HepG2 (cell line): ENCODE data around the gene SLC13A5. TPM values are rescaled to one million over a fixed set of nuclear protein-coding genes. Genes with fewer than 3 reads are reported as not detected.

Experiments used
- CERS6 ChIP-seq: sonication (generic); formaldehyde crosslinking; IDR thresholded peaks from 2 replicates; pipeline ENCODE4 v1.5.0; 2020; ENCODE audit warnings: missing genetic modification reagents
- HNF4A ChIP-seq: sonication (generic); formaldehyde crosslinking; IDR thresholded peaks from 2 replicates; pipeline ENCODE4 v1.4.0; 2020; ENCODE audit warnings: missing genetic modification reagents
- KDM5B ChIP-seq: sonication (generic); formaldehyde crosslinking; IDR thresholded peaks from 2 replicates; pipeline ENCODE4 v1.4.0; 2020; ENCODE audit warnings: missing genetic modification reagents, mild to moderate bottlenecking, borderline replicate concordance
- MAX ChIP-seq: IDR thresholded peaks from 2 replicates; pipeline ENCODE4 v1.6.1; 2012; ENCODE audit warnings: inconsistent platforms
- MLLT10 ChIP-seq: sonication (generic); formaldehyde crosslinking; IDR thresholded peaks from 2 replicates; pipeline ENCODE4 v1.4.0; 2020; ENCODE audit warnings: missing genetic modification reagents
- NR1H2 ChIP-seq: sonication (generic); formaldehyde crosslinking; IDR thresholded peaks from 2 replicates; pipeline ENCODE4 v1.8.1; 2022; ENCODE audit warnings: low read depth, missing genetic modification reagents, borderline replicate concordance
- SMAD3 ChIP-seq: sonication (generic); formaldehyde crosslinking; IDR thresholded peaks from 2 replicates; pipeline ENCODE4 v1.4.0; 2020; ENCODE audit warnings: missing genetic modification reagents
- SOX5 ChIP-seq: IDR thresholded peaks from 2 replicates; pipeline ENCODE4 v1.6.1; 2016; ENCODE audit warnings: borderline replicate concordance
- STAT5B ChIP-seq: sonication (generic); formaldehyde crosslinking; IDR thresholded peaks from 2 replicates; pipeline ENCODE4 v1.4.0; 2020; ENCODE audit warnings: missing genetic modification reagents
- TEAD3 ChIP-seq: optimal IDR thresholded peaks from 2 replicates; pipeline ENCODE3; 2016; ENCODE audit warnings: borderline replicate concordance
- TGIF2 ChIP-seq: IDR thresholded peaks from 2 replicates; pipeline ENCODE4 v1.6.1; 2016; ENCODE audit warnings: control low read depth, missing compliant biosample characterization
- ZBTB43 ChIP-seq: sonication (generic); formaldehyde crosslinking; conservative IDR thresholded peaks from 2 replicates; pipeline ENCODE4 v1.4.0; 2020; ENCODE audit warnings: missing genetic modification reagents
- ZFP36L1 ChIP-seq: sonication (generic); formaldehyde crosslinking; IDR thresholded peaks from 2 replicates; pipeline ENCODE4 v1.8.0; 2022; ENCODE audit warnings: mild to moderate bottlenecking, missing genetic modification reagents, moderate library complexity
- ZFP82 ChIP-seq: sonication (generic); formaldehyde crosslinking; IDR thresholded peaks from 2 replicates; pipeline ENCODE4 v1.5.1; 2020; ENCODE audit warnings: mild to moderate bottlenecking, missing genetic modification reagents, borderline replicate concordance
- ZFP90 ChIP-seq: sonication (generic); formaldehyde crosslinking; IDR thresholded peaks from 2 replicates; pipeline ENCODE4 v1.8.0; 2022; ENCODE audit warnings: missing genetic modification reagents, mild to moderate bottlenecking, inconsistent platforms, borderline replicate concordance
- ZNF558 ChIP-seq: sonication (generic); formaldehyde crosslinking; IDR thresholded peaks from 2 replicates; pipeline ENCODE4 v1.9.0; 2022; ENCODE audit warnings: mild to moderate bottlenecking, missing genetic modification reagents, borderline replicate concordance
- polyA plus RNA-seq, 8 experiments: library from polyadenylated mRNA; depleted of rRNA in 3 of 8; stranded (reverse) in 7 of 8; unstranded in 1 of 8; fragments of >200 nt; fragmentation: Illumina TruSeq in 4 of 8; extraction: Trizol in 4 of 8; gene quantifications; 2 replicates each; pipeline versions ENCODE4 v1.2.1 to v1.2.3, GENCODE V29; 2011 to 2016; ENCODE audit warnings: low read depth in 4 of 8, missing spikeins in 1 of 8, mixed read lengths in 1 of 8; ENCODE audit not compliant: insufficient read depth in 1 of 8
- total RNA-seq, 5 experiments: library from RNA; depleted of rRNA; stranded (reverse); fragments of >200 nt; fragmentation: Illumina TruSeq; extraction: Trizol; gene quantifications; 2 replicates each; pipeline ENCODE4 v1.2.3, GENCODE V29; 2016; ENCODE audit warnings: low read depth in 1 of 5
- TF ChIP-seq, protein P1 (sequence below): IDR thresholded peaks from 2 replicates; pipeline ENCODE4 v1.6.1; 2016; ENCODE audit warnings: low read depth, missing genetic modification reagents, missing compliant biosample characterization
- TF ChIP-seq, protein P2 (sequence below): sonication (generic); formaldehyde crosslinking; IDR thresholded peaks from 2 replicates; pipeline ENCODE4 v1.4.0; 2020; ENCODE audit warnings: missing genetic modification reagents, mild to moderate bottlenecking, borderline replicate concordance

The SLC13A5 gene
- total and polyA plus RNA-seq, 2 of the 13 experiments (the other 11 are each of a cell fraction or from before 2014, with no cell fraction given), result 42.8 to 310 TPM

GRCh38 chr17:6712058-6712853 lies 913 bp downstream of the SLC13A5 start (continued):
- TF ChIP-seq, protein P1, sequence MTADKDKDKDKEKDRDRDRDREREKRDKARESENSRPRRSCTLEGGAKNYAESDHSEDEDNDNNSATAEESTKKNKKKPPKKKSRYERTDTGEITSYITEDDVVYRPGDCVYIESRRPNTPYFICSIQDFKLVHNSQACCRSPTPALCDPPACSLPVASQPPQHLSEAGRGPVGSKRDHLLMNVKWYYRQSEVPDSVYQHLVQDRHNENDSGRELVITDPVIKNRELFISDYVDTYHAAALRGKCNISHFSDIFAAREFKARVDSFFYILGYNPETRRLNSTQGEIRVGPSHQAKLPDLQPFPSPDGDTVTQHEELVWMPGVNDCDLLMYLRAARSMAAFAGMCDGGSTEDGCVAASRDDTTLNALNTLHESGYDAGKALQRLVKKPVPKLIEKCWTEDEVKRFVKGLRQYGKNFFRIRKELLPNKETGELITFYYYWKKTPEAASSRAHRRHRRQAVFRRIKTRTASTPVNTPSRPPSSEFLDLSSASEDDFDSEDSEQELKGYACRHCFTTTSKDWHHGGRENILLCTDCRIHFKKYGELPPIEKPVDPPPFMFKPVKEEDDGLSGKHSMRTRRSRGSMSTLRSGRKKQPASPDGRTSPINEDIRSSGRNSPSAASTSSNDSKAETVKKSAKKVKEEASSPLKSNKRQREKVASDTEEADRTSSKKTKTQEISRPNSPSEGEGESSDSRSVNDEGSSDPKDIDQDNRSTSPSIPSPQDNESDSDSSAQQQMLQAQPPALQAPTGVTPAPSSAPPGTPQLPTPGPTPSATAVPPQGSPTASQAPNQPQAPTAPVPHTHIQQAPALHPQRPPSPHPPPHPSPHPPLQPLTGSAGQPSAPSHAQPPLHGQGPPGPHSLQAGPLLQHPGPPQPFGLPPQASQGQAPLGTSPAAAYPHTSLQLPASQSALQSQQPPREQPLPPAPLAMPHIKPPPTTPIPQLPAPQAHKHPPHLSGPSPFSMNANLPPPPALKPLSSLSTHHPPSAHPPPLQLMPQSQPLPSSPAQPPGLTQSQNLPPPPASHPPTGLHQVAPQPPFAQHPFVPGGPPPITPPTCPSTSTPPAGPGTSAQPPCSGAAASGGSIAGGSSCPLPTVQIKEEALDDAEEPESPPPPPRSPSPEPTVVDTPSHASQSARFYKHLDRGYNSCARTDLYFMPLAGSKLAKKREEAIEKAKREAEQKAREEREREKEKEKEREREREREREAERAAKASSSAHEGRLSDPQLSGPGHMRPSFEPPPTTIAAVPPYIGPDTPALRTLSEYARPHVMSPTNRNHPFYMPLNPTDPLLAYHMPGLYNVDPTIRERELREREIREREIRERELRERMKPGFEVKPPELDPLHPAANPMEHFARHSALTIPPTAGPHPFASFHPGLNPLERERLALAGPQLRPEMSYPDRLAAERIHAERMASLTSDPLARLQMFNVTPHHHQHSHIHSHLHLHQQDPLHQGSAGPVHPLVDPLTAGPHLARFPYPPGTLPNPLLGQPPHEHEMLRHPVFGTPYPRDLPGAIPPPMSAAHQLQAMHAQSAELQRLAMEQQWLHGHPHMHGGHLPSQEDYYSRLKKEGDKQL, result no peak
- TF ChIP-seq ZFP82 (CRISPR knock-in tag) (peak; percentile 75; the same call in 1 of the 2 replicates), SOX5 (CRISPR knock-in tag) (peak; percentile 20; the same call in 1 of the 2 replicates), ZFP90 (CRISPR knock-in tag) (no peak; the same call in 1 of the 2 replicates), KDM5B (no peak; the same call in 1 of the 2 replicates), ZNF558 (CRISPR knock-in tag) (0 out of 2 replicates have a peak, but pooled peaks have one; percentile 44), STAT5B (CRISPR knock-in tag) (no peak), NR1H2 (CRISPR knock-in tag) (peak; percentile 55; the same call in 1 of the 2 replicates), CERS6 (CRISPR knock-in tag) (no peak), HNF4A (peak; percentile 33), MLLT10 (CRISPR knock-in tag) (no peak), TEAD3 (CRISPR knock-in tag) (peak; percentile 47), MAX (peak; percentile 80), ZBTB43 (CRISPR knock-in tag) (peak; percentile 74), SMAD3 (CRISPR knock-in tag) (0 out of 2 replicates have a peak, but pooled peaks have one; percentile 38), TGIF2 (peak; percentile 82), ZFP36L1 (CRISPR knock-in tag) (peak; percentile 30; the same call in 1 of the 2 replicates)
- TF ChIP-seq, protein P2, sequence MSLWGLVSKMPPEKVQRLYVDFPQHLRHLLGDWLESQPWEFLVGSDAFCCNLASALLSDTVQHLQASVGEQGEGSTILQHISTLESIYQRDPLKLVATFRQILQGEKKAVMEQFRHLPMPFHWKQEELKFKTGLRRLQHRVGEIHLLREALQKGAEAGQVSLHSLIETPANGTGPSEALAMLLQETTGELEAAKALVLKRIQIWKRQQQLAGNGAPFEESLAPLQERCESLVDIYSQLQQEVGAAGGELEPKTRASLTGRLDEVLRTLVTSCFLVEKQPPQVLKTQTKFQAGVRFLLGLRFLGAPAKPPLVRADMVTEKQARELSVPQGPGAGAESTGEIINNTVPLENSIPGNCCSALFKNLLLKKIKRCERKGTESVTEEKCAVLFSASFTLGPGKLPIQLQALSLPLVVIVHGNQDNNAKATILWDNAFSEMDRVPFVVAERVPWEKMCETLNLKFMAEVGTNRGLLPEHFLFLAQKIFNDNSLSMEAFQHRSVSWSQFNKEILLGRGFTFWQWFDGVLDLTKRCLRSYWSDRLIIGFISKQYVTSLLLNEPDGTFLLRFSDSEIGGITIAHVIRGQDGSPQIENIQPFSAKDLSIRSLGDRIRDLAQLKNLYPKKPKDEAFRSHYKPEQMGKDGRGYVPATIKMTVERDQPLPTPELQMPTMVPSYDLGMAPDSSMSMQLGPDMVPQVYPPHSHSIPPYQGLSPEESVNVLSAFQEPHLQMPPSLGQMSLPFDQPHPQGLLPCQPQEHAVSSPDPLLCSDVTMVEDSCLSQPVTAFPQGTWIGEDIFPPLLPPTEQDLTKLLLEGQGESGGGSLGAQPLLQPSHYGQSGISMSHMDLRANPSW (CRISPR knock-in tag), result no peak
